CD4-positive, CD25-positive, alpha-beta regulatory T cell (primary cell): Measurements from ENCODE around the gene KCNQ5. TPM values are rescaled to one million over a fixed set of nuclear protein-coding genes. Genes with fewer than 3 reads are reported as not detected.
A peak's percentile ranks its signal among the peaks of the same experiment; 100 is the strongest.

Experiments
- ATAC-seq, 2 donors: fragments of 150-1000 bp; cut with Tn5 transposase; one replicate each; pipeline ENCODE4 v1.10.0; 2021; ENCODE audit warnings: low read depth in 2 of 2, moderate number of reproducible peaks in 2 of 2, moderate library complexity in 1 of 2
- DNase-seq, 3 donors: peaks; one replicate each; pipeline versions ENCODE4 v3.0.0 to v3.0.0-alpha.2; 2012 to 2022; ENCODE audit warnings: mixed read lengths in 1 of 3
- H3K27ac ChIP-seq: one replicate; pipeline ENCODE4 v1.7.0; 2013; ENCODE audit warnings: mild to moderate bottlenecking, low read length; ENCODE audit not compliant: insufficient read depth, poor library complexity, severe bottlenecking
- H3K27me3 ChIP-seq: one replicate; pipeline ENCODE4 v1.7.0; 2013; ENCODE audit warnings: low read length; ENCODE audit not compliant: control insufficient read depth, insufficient read depth
- H3K36me3 ChIP-seq: one replicate; pipeline ENCODE4 v1.7.0; 2013; ENCODE audit warnings: mild to moderate bottlenecking, low read length, moderate library complexity; ENCODE audit not compliant: control insufficient read depth, insufficient read depth
- H3K4me1 ChIP-seq: 2 replicates; pipeline ENCODE4 v1.7.0; 2013; ENCODE audit warnings: mild to moderate bottlenecking, low read length; ENCODE audit not compliant: insufficient read depth, control insufficient read depth, poor library complexity, severe bottlenecking
- H3K4me3 ChIP-seq: one replicate; pipeline ENCODE4 v1.7.0; 2013; ENCODE audit warnings: low read depth, mild to moderate bottlenecking, low read length, moderate library complexity
- H3K9me3 ChIP-seq, 2 experiments: 1 replicate in 1 of 2; 2 replicates in 1 of 2; pipeline ENCODE4 v1.7.0; 2013; ENCODE audit warnings: low read length in 2 of 2, mild to moderate bottlenecking in 1 of 2, moderate library complexity in 1 of 2; ENCODE audit not compliant: control insufficient read depth in 2 of 2
- H3K27ac Mint-ChIP-seq, 3 donors: one replicate each; pipeline ENCODE4 v1.8.0; 2020 to 2022; ENCODE audit warnings: mild to moderate bottlenecking in 3 of 3, mixed read lengths in 3 of 3, moderate library complexity in 2 of 3
- H3K27me3 Mint-ChIP-seq: one replicate; pipeline ENCODE4 v1.8.0; 2022; ENCODE audit warnings: mild to moderate bottlenecking, mixed read lengths
- H3K36me3 Mint-ChIP-seq: one replicate; pipeline ENCODE4 v1.8.0; 2020; ENCODE audit warnings: mixed read lengths
- H3K4me1 Mint-ChIP-seq, 4 donors: one replicate each; pipeline ENCODE4 v1.8.0; 2020 to 2022; ENCODE audit warnings: mixed read lengths in 4 of 4, mild to moderate bottlenecking in 1 of 4
- H3K4me3 Mint-ChIP-seq, 4 donors: one replicate each; pipeline ENCODE4 v1.8.0; 2020 to 2022; ENCODE audit warnings: mild to moderate bottlenecking in 4 of 4, mixed read lengths in 4 of 4, moderate library complexity in 3 of 4
- H3K9me3 Mint-ChIP-seq, 7 donors: one replicate each; pipeline ENCODE4 v1.8.0; 2020 to 2022; ENCODE audit warnings: mixed read lengths in 7 of 7, mild to moderate bottlenecking in 3 of 7, moderate library complexity in 2 of 7
- polyA plus RNA-seq, 4 donors: library from polyadenylated mRNA; unstranded; fragments of 300-500 nt; fragmentation: Illumina TruSeq; gene quantifications; one replicate each; pipeline ENCODE4 v1.2.3, GENCODE V29; 2021
- total RNA-seq: library from RNA; stranded (reverse); gene quantifications from one replicate; pipeline ENCODE4 v1.2.3, GENCODE V29; 2022

The KCNQ5 gene
- total and polyA plus RNA-seq, 5 donors from 2014 or later = 0.45 to 2.5 (median 1.8) TPM

DNA sequence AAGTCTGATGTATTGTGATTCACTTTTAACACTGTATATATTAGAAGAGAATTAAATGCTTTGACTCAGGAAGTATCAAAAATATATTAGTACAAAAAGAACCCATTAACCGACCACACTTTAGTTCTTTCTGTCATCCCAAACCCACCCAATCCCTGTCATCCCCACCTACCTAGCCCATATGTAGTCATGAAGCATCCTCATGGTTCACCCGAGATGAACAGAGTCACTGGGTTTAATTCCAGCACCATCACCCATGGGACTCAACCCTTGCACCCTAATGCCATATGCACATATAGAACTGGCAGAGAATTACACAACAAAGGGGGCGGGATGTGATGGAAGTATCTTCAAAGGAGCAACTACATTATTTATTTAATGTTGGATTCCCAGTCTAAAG, 462.0 kb downstream of the KCNQ5 start:
- Histone ChIP-seq H3K27me3 (no peaks in the 10 kb centered on the region), H3K9me3 (no peaks in the 10 kb centered on the region), H3K4me3 (no peak overlapping the region), H3K27ac (no peak overlapping the region), H3K4me1 (no peaks in the 10 kb centered on the region), H3K36me3 (no peaks in the 10 kb centered on the region)
- Mint-ChIP-seq H3K27ac (no peak overlapping the region), H3K27me3 (no peaks in the 10 kb centered on the region), H3K4me3 (no peak overlapping the region), H3K36me3 (no peaks in the 10 kb centered on the region), H3K9me3 (peaks cover 0 to 3% (median 0%) of the 10 kb centered on the region in 7 donors), H3K4me1 (no peaks in the 10 kb centered on the region)
- no peak for ATAC-seq
- no peak for DNase-seq

DNA sequence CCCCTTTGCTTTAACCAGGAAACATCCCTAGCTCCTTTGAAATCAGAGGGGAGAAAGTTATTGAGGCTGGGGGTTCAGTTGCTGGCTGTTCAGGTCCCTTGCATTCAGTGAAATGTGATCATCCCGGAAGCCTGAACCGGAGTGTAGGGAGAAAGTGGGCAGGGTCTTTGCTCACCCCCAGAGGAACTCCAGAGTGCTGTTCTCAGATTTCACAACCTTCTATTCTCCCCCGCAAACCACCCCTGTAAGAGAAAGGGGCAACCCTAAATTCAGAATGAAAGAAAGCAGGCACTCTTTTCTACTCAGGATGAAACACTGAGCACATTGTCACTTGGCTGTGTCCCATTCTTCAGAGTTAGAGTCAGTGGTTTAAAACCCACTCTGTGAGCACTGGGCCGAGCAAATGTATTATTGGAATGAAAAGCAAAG, 463.6 kb downstream of the KCNQ5 start:
- H3K4me3 Mint-ChIP-seq = no peak overlapping the region
- no peak overlapping the region for H3K4me3 ChIP-seq
- H3K4me1 Mint-ChIP-seq = no peaks in the 10 kb centered on the region
- no peaks in the 10 kb centered on the region for H3K27me3 ChIP-seq
- H3K27me3 Mint-ChIP-seq = peaks cover 4% of the 10 kb centered on the region
- no peak for DNase-seq
- H3K9me3 Mint-ChIP-seq = peaks cover 0 to 4% (median 2%) of the 10 kb centered on the region in 7 donors
- no peak overlapping the region for H3K27ac ChIP-seq
- no peaks in the 10 kb centered on the region for H3K36me3 Mint-ChIP-seq
- no peak for ATAC-seq
- H3K4me1 ChIP-seq = no peaks in the 10 kb centered on the region
- H3K36me3 ChIP-seq = no peaks in the 10 kb centered on the region
- no peak overlapping the region for H3K27ac Mint-ChIP-seq
- no peaks in the 10 kb centered on the region for H3K9me3 ChIP-seq

DNA sequence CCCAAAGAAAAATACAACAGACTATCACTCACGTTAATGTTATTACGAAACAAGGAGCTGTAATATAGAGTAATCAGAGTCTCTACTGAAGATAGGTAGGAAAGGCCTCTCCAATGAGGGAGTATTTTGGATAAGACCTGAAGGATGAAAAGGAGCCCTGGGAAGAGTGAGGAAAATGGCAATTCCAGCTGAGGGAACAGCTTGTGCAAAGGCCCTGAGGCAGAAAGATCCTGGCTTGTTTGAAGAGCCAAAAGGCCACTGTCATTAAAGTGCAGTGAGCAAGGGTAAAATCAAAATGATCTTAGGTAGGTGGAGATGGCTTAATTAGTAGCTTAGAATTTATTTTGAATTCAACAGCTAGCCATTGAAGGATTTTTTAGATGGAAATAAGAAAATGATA, 464.9 kb downstream of the KCNQ5 start:
- Histone ChIP-seq H3K27me3 (no peaks in the 10 kb centered on the region), H3K4me3 (no peak overlapping the region), H3K9me3 (no peaks in the 10 kb centered on the region), H3K4me1 (no peaks in the 10 kb centered on the region), H3K36me3 (no peaks in the 10 kb centered on the region), H3K27ac (no peak overlapping the region)
- ATAC-seq (no peak), DNase-seq (no peak)
- no peak overlapping the region for H3K4me3 Mint-ChIP-seq
- peak overlapping the region in 1 of 3 donors; percentile 78 for H3K27ac Mint-ChIP-seq
- peaks cover 0 to 9% (median 3%) of the 10 kb centered on the region in 7 donors for H3K9me3 Mint-ChIP-seq
- H3K4me1 Mint-ChIP-seq = no peaks in the 10 kb centered on the region
- H3K36me3 Mint-ChIP-seq = no peaks in the 10 kb centered on the region
- H3K27me3 Mint-ChIP-seq = peaks cover 4% of the 10 kb centered on the region

DNA sequence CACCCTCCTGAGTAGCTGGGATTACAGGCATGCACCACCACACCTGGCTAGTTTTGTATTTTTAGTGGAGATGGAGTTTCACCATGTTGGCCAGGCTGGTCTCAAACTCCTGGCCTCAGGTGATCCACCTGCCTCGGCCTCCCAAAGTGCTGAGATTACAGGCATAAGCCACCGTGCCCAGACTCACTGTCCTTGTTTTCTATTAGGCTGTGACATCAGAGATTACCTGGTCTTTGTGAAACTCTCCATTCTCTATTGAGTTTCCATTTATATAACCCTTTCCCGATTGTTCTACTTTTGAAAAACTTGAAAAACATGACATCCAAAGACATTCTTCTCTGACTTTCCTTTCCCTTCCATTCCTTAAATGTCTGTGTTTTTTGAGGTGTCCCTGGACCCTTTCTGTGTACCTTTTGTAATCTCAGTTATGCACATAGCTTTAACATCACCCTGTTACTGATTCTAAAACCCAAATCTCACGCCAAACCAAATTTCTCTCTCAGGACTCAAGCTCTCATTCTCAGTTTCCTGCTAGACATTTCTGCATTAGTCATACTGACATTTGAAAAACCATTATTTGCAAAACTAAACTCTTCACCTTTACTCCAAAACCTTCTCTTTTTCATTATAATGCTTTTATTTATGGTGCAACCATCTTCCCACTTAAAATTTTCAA, 466.4 kb downstream of the KCNQ5 start:
- Histone ChIP-seq H3K4me3 (no peak overlapping the region), H3K27ac (no peak overlapping the region), H3K9me3 (no peaks in the 10 kb centered on the region), H3K4me1 (no peaks in the 10 kb centered on the region), H3K36me3 (no peaks in the 10 kb centered on the region), H3K27me3 (no peaks in the 10 kb centered on the region)
- Mint-ChIP-seq H3K36me3 (no peaks in the 10 kb centered on the region), H3K9me3 (peaks cover 2 to 12% (median 3%) of the 10 kb centered on the region in 7 donors), H3K27ac (peak overlapping the region in 1 of 3 donors; percentile 32), H3K4me1 (no peaks in the 10 kb centered on the region), H3K27me3 (peaks cover 4% of the 10 kb centered on the region), H3K4me3 (no peak overlapping the region)
- ATAC-seq = no peak
- DNase-seq = no peak

DNA sequence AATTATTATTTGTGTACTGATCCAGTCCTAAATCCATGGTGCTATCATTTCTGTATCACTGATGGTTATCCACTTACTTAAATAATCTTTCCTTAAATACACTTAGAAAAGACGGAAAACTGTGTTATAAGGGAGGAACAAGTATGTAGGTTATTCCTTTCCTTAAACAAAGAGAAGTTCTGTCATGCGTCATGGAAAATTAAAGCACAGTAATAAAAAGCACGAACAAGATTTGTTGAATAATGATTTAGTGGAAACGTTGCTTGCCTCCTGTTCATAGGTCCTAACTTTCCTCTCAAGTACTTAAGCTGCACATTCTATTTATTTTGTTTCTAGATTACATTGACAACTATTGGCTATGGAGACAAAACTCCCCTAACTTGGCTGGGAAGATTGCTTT, 483.1 kb downstream of the KCNQ5 start:
- ATAC-seq = no peak
- Mint-ChIP-seq H3K9me3 (peaks cover 0 to 10% (median 6%) of the 10 kb centered on the region in 7 donors), H3K27me3 (peaks cover 5% of the 10 kb centered on the region), H3K4me3 (no peak overlapping the region), H3K36me3 (no peaks in the 10 kb centered on the region), H3K27ac (no peak overlapping the region), H3K4me1 (no peaks in the 10 kb centered on the region)
- H3K36me3 ChIP-seq = no peaks in the 10 kb centered on the region
- H3K27ac ChIP-seq = no peak overlapping the region
- no peaks in the 10 kb centered on the region for H3K9me3 ChIP-seq
- no peak overlapping the region for H3K4me3 ChIP-seq
- no peak for DNase-seq
- H3K4me1 ChIP-seq = no peaks in the 10 kb centered on the region
- H3K27me3 ChIP-seq = no peaks in the 10 kb centered on the region

DNA sequence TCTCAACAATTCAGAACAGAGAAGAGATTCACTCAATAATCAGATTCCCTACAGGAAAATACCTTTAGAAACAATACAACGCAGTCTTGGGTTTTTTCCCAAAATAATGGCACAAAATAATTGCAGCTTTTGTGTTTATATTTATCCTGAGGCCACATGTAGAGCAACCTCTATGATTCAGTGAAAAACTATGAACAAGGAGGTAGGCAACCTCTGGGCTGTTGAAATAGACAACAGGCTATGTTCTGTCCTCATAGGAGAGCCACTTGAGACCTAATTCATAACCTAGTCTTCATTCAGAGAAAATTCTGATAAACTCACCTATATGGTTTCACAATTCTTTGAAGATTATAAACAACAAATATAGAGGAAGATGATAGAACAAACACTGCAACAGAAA, 485.2 kb downstream of the KCNQ5 start:
- no peaks in the 10 kb centered on the region for H3K4me1 ChIP-seq
- no peak overlapping the region for H3K27ac Mint-ChIP-seq
- H3K4me3 Mint-ChIP-seq = no peak overlapping the region
- H3K27ac ChIP-seq = no peak overlapping the region
- no peak overlapping the region for H3K4me3 ChIP-seq
- peaks cover 3% of the 10 kb centered on the region for H3K36me3 Mint-ChIP-seq
- DNase-seq = no peak
- H3K9me3 Mint-ChIP-seq = peaks cover 0 to 7% (median 0%) of the 10 kb centered on the region in 7 donors
- no peaks in the 10 kb centered on the region for H3K9me3 ChIP-seq
- H3K4me1 Mint-ChIP-seq = no peaks in the 10 kb centered on the region
- no peak for ATAC-seq
- peaks cover 5% of the 10 kb centered on the region for H3K27me3 Mint-ChIP-seq
- H3K27me3 ChIP-seq = no peaks in the 10 kb centered on the region
- no peaks in the 10 kb centered on the region for H3K36me3 ChIP-seq

DNA sequence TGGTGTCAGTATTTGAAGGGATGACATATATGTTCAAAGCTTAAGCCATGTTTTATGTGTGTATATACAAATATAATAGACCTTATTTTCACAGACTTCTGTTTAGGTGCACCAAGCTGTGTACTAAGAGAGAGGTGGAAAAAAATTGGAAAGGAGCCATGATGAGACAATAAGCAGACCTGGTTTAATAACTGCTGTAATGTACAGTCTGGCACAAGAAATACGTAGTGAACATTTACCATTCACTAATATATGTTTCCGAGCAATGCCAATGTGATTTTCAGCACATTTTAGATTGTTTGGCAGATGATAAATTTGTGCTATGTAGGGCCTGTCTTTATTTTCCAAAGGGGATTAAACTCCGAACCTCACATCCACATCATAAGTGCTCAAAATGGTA, 487.1 kb downstream of the KCNQ5 start:
- DNase-seq (no peak), ATAC-seq (no peak)
- H3K9me3 ChIP-seq = no peaks in the 10 kb centered on the region
- Mint-ChIP-seq H3K4me3 (no peak overlapping the region), H3K4me1 (no peaks in the 10 kb centered on the region), H3K36me3 (peaks cover 3% of the 10 kb centered on the region), H3K27ac (no peak overlapping the region), H3K9me3 (peaks cover 0 to 2% (median 0%) of the 10 kb centered on the region in 7 donors), H3K27me3 (peaks cover 5% of the 10 kb centered on the region)
- H3K27me3 ChIP-seq = no peaks in the 10 kb centered on the region
- H3K36me3 ChIP-seq = no peaks in the 10 kb centered on the region
- no peaks in the 10 kb centered on the region for H3K4me1 ChIP-seq
- no peak overlapping the region for H3K27ac ChIP-seq
- no peak overlapping the region for H3K4me3 ChIP-seq

DNA sequence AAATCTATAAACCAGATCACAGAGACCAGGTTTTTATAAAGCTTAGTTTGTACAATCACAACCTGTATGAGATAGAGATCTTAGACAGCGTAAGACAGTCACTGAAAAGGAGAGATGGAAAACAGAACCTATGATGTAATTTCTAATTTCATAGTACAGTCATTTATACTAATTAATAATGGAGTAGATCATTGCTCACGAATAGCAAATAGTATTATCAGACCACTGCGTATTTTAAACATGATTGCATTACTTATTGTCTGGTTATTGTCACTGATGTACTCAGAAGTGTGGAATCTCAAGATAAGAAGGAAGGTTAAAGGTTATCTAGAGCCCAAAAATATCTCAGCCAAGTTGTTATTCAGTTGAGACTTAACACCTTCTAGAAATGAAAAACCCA, 487.8 kb downstream of the KCNQ5 start:
- H3K36me3 Mint-ChIP-seq = peaks cover 3% of the 10 kb centered on the region
- no peaks in the 10 kb centered on the region for H3K4me1 ChIP-seq
- DNase-seq = no peak
- H3K27me3 ChIP-seq = no peaks in the 10 kb centered on the region
- no peak overlapping the region for H3K27ac Mint-ChIP-seq
- no peak overlapping the region for H3K27ac ChIP-seq
- H3K27me3 Mint-ChIP-seq = peaks cover 5% of the 10 kb centered on the region
- H3K36me3 ChIP-seq = no peaks in the 10 kb centered on the region
- H3K4me1 Mint-ChIP-seq = no peaks in the 10 kb centered on the region
- no peak for ATAC-seq
- no peaks in the 10 kb centered on the region for H3K9me3 ChIP-seq
- H3K4me3 Mint-ChIP-seq = no peak overlapping the region
- peaks cover 0 to 2% (median 0%) of the 10 kb centered on the region in 7 donors for H3K9me3 Mint-ChIP-seq
- no peak overlapping the region for H3K4me3 ChIP-seq
